Activated T-helper 1 cell treated with anti-CD3 and anti-CD28 coated beads, Interleukin-2, amount 50 U/mL, for 16 hours (primary cell): Measurements from ENCODE around the gene EPB41L5.
"Not testable (repeated sequence)": the region's sequence is repeated elsewhere in the genome, so short reads cannot be mapped to it uniquely, and the experiment has no call there.

ENCODE experiments used
- DNase-seq, 2 donors: peaks; one replicate each; pipeline ENCODE4 v3.0.0-alpha.2; 2020; ENCODE audit warnings: low read depth in 1 of 2, low spot score in 1 of 2

The EPB41L5 gene

GRCh38 chr2:120094795-120095194 lies 81.9 kb downstream of the EPB41L5 start:
- no peak for DNase-seq

GRCh38 chr2:120100627-120101026 lies 87.8 kb downstream of the EPB41L5 start:
- no peak for DNase-seq

- DNase-seq = no peak
Observed at GRCh38 chr2:120103723-120104467, 91.0 kb downstream of the EPB41L5 start.

GRCh38 chr2:120104772-120105171 lies 91.9 kb downstream of the EPB41L5 start:
- no peak for DNase-seq

GRCh38 chr2:120105360-120105759 lies 92.5 kb downstream of the EPB41L5 start:
- no peak for DNase-seq

- no peak for DNase-seq
Observed at GRCh38 chr2:120108049-120108448, 95.2 kb downstream of the EPB41L5 start.

GRCh38 chr2:120108749-120109148 lies 95.9 kb downstream of the EPB41L5 start:
- DNase-seq = no peak

GRCh38 chr2:120109186-120110061 lies 96.5 kb downstream of the EPB41L5 start:
- DNase-seq = no peak

GRCh38 chr2:120110062-120110362 lies 97.1 kb downstream of the EPB41L5 start:
- DNase-seq = no peak

GRCh38 chr2:120110507-120110906 lies 97.6 kb downstream of the EPB41L5 start:
- no peak for DNase-seq

- DNase-seq = no peak
Observed at GRCh38 chr2:120111193-120111592, 98.3 kb downstream of the EPB41L5 start.

GRCh38 chr2:120118018-120118417 lies 105.1 kb downstream of the EPB41L5 start:
- no peak for DNase-seq

GRCh38 chr2:120118471-120118870 lies 105.6 kb downstream of the EPB41L5 start:
- DNase-seq = no peak

GRCh38 chr2:120121337-120121736 lies 108.5 kb downstream of the EPB41L5 start:
- not testable (repeated sequence) for DNase-seq

GRCh38 chr2:120123090-120123489 lies 110.2 kb downstream of the EPB41L5 start:
- no peak for DNase-seq

GRCh38 chr2:120125195-120125594 lies 112.3 kb downstream of the EPB41L5 start:
- no peak for DNase-seq

GRCh38 chr2:120128216-120128615 lies 115.3 kb downstream of the EPB41L5 start:
- no peak for DNase-seq

- no peak for DNase-seq
Observed at GRCh38 chr2:120132190-120132589, 119.3 kb downstream of the EPB41L5 start.

GRCh38 chr2:120132691-120133090 lies 119.8 kb downstream of the EPB41L5 start:
- DNase-seq = no peak

- no peak for DNase-seq
Observed at GRCh38 chr2:120133572-120134244, 120.8 kb downstream of the EPB41L5 start.

- DNase-seq = no peak
Observed at GRCh38 chr2:120134263-120134662, 121.4 kb downstream of the EPB41L5 start.

- not testable (repeated sequence) for DNase-seq
Observed at GRCh38 chr2:120135013-120135412, 122.1 kb downstream of the EPB41L5 start.
